Right forelimb (tissue), 1 donor: ENCODE data around the gene IDE.
A peak's percentile ranks its signal among the peaks of the same experiment; 100 is the strongest.

Source experiments
- DNase-seq: peaks from one replicate; pipeline ENCODE4 v3.0.0-alpha.2; 2018

The IDE gene

GRCh38 chr10:92562424-92562823, 11.5 kb downstream of the IDE start:
- DNase-seq: no peak

GRCh38 chr10:92559046-92559445, 14.8 kb downstream of the IDE start:
- no peak for DNase-seq

- no peak for DNase-seq
Observed at GRCh38 chr10:92553959-92554358, 19.9 kb downstream of the IDE start.

DNA sequence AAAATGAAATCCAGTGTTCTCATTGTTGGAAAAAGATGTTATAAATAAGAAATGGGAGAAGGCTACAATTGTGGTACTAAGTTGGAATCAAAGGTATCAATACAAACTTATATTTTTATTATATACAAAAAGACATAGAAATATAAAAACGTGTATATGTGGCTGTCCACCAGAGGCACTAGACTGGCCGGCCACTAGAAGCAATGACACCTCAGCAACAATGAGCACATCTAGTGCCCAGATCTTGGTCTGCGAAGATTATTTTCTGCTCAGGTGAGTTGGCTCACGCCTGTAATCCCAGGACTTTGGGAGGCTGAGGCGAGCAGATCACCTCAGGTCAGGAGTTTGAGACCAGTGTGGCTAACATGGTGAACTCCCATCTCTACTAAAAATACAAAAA, 21.6 kb downstream of the IDE start:
- no peak for DNase-seq

GRCh38 chr10:92550924-92551323, 23.0 kb downstream of the IDE start:
- DNase-seq: no peak

GRCh38 chr10:92547676-92548075, 26.2 kb downstream of the IDE start:
- DNase-seq: no peak

DNA sequence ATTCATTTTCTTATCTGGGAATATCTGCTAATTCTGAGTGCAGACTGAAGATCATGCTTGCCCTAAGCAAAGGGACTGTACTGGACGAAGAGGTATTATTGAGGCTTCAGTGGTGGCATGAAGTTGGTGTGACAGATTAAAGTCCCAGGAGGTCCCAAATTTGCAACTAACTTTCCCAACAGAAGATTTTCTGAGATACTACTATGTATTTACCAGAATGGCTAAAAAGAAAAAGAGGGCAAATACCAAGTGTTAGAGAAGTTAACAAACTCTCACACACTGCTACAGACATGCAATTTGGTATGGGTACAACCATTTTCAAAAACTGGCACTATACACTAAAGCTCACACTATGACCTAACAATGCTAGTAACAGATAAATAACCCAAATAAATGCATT, 28.3 kb downstream of the IDE start:
- DNase-seq: no peak

DNA sequence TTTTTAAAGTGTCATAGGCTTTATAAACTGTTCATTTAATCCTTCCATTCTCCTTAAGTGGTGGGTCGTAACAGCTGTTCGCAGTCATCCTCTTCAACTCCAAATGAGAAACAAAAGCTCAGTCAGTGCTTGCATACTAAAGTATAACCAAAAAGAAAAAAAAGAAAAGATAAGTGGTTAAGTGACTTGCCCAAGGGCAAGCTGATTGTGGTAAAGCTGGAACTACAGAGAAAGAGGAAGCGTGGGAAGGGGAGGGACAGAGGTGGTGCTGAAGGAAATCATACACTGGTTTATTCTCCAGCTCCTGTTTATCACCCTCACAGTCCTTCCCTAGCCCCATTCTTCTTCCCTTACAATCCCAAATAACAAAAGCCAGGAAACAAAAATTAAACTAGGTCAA, 29.6 kb downstream of the IDE start:
- DNase-seq: no peak

DNA sequence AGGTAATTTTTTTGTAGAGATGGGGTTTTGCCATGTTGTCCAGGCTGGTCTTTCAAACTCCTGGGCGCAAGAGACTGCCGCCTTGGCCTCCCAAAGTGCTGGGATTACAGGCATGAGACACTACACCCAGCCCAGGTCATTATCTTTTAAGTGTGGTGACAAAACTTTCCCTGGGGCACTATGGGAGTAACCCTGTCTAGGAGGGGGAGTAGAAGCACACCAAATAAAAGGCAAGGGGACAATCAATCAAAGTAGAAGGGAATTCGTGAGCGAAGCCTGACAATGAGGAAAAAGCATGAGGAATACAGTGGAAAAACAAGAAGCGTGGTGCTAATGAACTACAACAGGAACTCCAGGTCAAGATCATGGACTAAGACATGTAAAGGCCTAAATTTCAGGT, 31.4 kb downstream of the IDE start:
- DNase-seq: no peak

DNA sequence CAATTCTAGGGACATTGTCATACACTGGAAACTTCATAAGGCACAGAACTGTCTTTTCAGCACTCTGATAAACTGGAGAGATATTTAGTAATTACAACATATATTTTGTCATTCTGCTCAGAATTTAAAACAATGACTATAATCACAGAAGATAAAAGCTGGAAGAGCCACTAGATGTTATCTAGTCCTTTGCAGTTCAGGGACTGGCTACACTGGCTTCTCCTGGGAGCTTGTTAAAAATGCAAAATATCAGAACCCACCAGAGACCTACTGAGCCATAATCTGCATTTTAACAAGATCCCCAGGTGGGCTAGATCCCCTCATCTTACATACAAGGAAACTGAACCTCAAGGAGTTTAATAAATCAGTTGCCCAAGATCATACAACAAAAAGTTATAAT, 32.3 kb downstream of the IDE start:
- DNase-seq: no peak

DNA sequence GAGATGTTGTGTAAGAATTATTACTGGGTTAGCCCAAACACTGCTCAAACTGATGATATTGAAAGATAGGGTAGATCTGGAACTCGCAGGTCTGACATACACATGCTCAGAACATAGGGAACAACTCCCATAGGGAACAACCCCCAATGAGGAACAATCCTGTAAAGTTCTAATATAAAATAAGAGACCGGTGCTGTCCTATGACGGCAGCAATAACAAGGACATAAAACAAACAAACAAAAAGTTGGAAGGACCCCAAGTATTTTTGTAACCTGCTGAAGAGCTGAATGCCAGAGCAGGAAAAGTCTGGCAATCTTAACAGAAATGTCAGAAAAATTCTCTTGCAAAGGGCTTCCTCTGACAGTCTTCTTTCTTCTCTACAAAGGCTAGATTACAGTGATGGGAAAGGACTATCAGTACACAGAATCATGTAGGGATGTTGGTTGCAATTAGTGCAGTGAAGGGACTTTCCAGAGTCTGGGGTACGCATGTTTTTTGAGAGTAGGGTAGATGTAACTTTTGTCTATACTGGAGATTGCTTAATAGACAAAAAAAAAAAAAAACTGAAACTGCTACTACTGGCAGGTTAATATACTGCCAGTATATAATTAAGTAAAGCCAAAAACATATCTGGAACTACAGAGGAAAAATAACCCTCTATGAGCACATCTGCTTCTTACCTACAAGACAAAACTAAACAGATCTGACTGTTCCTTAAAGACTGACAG, 35.5 kb downstream of the IDE start:
- DNase-seq: no peak

DNA sequence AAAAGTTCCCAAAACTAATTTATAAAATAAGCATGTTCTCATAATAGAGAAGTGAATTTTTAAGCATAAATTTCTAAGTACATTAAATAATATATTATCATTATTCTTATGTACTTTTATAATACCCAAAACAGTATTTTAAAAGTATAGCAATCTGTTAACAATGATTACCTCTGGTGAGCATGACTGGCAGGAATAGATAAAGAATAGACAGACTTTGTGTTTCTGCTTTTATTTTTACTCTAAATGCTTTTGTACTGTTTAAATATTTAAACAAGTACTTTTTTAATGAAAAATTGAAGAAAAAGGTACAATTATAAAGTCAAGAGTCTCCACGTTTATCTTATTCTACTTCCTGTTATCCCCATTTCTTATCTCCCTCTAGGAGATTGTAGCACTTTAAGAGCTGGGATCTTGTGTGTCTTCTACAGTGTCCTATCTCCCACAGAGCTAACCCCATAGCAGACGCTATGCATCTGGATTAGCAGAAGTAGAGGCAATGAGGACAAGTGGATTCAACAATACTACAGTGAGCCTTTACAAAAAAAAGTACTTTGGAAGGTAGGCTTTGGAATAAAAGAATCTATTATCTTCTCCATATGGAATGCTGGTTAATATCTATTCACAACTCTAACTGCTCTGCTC, 42.9 kb downstream of the IDE start:
- DNase-seq: no peak

DNA sequence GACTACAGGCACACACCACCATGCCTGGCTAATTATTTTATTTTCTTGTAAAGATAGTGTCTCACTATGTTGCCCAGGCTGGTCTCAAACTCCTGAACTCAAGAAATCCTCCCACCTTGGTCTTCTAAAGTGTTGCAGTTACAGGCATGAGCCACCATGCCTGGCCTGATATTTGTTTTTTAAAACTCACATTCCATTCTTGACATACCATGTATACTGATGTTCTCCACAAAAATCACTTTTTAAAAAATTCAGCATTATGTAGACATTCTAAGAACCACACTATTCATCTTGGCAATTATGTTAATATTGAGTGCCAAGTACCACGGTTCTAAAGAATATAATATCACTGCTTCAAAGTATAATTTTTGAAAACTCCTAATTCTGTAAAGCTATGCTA, 43.5 kb downstream of the IDE start:
- no peak for DNase-seq

DNA sequence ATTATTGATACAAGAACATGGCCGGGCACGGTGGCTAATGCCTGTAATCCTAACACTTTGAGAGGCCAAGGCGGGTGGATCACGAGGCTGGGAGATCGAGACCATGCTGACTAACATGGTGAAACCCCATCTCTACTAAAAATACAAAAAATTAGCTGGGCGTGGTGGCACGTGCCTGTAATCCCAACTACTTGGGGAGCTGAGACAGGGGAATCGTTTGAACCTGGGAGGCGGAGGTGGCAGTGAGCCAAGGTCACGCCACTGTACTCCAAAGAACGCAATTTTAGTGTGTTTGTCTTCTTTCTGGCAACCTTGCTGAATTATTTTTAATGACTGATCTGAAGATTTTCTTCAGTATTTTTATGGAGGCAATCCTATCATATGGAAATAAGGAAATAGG, 46.2 kb downstream of the IDE start:
- no peak for DNase-seq

GRCh38 chr10:92523639-92524038, 50.3 kb downstream of the IDE start:
- DNase-seq: no peak

GRCh38 chr10:92517034-92517655, 56.7 kb downstream of the IDE start:
- peak; percentile 51 for DNase-seq

- no peak for DNase-seq
Observed at GRCh38 chr10:92508866-92509265, 65.0 kb downstream of the IDE start.

GRCh38 chr10:92506336-92506735, 67.6 kb downstream of the IDE start:
- no peak for DNase-seq

DNA sequence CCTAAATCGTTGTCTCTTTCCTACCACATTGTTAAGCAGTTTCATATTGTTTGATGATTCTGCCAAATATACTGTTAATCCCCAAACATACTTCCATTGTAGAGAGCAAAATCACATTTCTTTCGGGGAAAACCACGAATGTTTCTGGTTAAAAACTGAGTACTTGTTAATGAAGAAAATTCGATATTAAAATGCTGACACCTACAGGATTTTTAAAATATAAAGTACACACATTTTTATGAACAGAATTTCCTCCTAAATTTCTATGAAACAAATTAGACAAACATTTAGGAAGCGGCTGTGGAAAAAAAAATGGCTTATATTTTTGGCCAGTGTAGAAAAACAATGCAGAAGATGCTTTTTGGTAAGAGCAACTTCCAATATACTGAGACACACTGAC, 68.8 kb downstream of the IDE start:
- DNase-seq: no peak

DNA sequence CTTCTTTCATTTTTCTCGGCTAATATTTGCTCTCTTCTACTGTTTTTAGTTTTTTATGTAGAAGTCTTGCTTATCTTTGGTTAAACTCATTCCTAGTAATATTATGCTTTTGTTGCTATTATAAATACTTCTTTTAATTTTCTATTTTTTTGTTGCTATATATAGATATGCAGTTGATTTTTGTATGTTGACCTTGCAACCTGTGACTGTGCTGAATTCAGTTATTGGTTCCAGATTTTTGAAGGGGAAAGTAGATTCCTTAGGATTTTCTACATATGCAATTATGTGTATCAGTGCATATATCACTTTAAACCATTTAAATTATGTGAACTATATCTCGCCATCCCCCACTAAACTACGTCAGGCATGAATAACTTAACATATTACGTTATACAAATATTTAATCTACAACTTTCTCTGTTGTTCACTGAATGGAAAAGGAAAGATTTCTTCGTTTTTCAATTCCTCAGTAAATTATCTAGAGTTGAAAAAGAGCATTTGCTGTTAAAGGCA, 71.5 kb downstream of the IDE start:
- no peak for DNase-seq

GRCh38 chr10:92493362-92493761, 80.5 kb downstream of the IDE start:
- no peak for DNase-seq

GRCh38 chr10:92492748-92493240, 81.1 kb downstream of the IDE start:
- DNase-seq: no peak

DNA sequence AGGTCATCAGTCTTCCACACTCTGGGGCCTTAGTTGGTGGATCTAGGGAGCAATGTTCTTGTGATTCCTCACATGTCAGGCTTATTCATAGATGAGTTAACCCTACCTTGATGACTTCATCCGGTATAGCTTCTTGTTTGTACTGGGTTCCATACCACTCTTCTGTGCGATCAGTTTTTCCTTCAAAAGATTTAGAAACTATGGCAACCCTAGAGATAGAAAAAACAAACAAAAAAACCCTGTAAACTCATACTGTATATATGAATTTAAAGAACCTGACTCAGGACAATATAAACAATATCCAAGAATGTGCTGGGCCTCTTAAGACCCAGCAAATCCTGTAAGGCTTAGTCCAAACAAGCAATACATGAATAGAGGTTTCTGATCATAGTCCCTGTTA, 83.5 kb downstream of the IDE start:
- DNase-seq: no peak

- DNase-seq: no peak
Observed at GRCh38 chr10:92486637-92487036, 87.3 kb downstream of the IDE start.
